HG03457 (cell line): ENCODE results near the gene DSC1.
"Not testable (repeated sequence)": the region's sequence is repeated elsewhere in the genome, so short reads cannot be mapped to it uniquely, and the experiment has no call there.

Source experiments
- ATAC-seq: cut with Tn5 transposase; IDR thresholded peaks from one replicate; pipeline ENCODE4 v1.9.1; 2021; ENCODE audit warnings: moderate number of reproducible peaks; ENCODE audit not compliant: unreplicated experiment

Gene DSC1

DNA sequence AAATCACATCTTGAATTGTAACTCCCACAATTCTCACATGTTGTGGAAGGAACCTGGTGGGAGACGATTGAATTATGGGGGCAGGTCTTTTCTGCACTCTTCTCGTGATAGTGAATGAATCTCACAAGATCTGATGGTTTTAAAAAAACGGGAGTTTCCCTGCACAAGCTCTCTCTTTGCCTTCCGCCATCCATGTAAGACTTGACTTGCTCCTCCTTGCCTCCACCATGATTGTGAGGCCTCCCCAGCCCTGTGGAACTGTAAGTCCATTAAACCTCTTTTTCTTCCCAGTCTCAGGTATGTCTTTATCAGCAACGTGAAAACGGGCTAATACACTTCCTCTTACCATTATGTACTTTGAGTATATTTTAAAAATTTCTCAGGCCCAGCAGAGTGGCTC, 14.7 kb upstream of the DSC1 start:
- ATAC-seq, result not testable (repeated sequence)

DNA sequence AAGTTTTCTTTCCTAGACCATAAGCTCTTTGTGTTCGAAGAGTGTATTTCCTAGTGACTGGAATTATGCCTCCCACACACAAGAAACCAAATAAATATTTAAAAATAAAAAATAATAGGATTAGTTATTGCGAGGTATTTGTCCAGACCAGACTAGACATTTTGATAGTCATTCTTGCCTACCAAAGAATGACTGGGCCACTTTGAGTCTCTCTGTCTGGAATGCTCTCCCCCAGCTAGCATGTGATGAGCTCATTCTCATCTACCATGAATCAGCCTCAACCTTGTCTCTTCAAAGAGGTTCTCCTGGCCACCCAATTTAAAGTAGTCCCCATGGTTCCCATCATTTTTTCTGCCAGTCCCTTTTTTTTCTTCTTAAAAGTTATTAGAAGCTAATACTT, 13.9 kb upstream of the DSC1 start:
- no peak for ATAC-seq

- ATAC-seq, result no peak
These were observed 8.6 kb upstream of the DSC1 start for GRCh38 chr18:31171144-31171839.

DNA sequence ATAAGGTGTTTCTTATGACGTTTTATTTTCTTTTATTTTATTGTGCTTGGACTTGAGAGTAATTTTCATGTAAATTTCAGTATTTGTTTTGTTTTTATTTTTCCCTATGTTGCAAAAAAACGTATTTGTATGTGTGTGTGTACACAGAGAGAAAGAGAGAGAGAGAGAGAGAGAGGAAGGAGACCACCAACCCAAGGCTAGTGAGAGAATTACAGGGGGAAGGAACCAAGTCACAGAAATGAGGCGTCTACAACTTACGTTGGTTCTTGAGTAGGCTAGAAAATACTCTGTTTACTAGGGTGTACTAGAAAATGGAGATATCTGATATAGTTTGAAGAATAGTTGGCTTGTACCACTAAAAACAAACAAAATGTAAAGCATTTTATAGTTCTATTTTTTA, 7.7 kb upstream of the DSC1 start:
- no peak for ATAC-seq

DNA sequence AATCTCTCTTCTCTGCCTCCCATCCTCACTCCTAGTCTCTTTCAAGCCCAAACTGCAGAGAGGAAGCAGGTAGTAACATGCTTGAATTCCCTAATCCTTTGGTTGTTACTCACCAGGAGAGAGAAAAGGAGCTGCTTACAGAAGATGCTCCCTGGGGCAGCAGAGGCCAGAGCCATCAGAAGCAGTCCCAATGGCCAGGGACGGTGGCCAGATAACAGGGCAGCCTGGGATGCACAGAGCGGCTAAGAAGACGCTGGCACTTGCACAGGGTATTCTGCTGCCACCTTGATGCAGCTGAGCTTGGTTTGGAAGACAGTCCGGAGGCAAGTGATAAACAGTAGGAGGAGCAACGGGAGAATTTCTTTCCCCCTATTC, 250 bp downstream of the DSC1 start:
- no peak for ATAC-seq

DNA sequence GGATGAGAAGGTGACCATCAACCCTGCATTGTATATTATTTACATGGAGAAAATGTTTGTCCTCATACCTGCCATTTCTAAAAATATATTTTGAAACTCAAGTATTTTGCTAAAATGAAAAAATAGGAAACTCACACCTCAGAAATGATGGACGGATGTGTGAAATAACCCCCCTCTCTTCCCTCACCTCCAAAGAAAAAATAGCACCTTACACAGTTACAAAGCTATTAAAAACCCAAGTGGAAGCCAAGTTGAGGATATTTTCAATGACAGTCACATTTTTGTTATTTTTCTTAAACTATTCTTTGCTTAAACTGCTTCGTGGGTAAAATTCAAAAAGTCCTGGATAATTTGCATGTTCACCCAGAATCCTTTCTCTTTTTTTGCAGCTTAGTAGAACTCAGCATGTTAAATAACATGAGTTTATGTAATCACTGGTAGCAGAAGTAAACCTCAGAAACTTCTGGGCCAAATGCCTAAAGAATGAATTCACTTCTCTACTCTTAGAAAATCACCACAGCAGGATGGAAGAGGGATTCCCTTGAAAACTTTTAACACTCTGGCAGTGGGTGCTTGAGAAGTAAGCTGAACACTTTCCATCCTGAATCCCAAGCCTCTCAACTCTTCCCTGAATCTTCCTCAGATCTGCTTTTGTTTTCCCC, 768 bp downstream of the DSC1 start:
- ATAC-seq, result no peak

- ATAC-seq, result no peak
These were observed 5.6 kb downstream of the DSC1 start for GRCh38 chr18:31156821-31157763.

GRCh38 chr18:31155498-31155897, 7.2 kb downstream of the DSC1 start:
- no peak for ATAC-seq

DNA sequence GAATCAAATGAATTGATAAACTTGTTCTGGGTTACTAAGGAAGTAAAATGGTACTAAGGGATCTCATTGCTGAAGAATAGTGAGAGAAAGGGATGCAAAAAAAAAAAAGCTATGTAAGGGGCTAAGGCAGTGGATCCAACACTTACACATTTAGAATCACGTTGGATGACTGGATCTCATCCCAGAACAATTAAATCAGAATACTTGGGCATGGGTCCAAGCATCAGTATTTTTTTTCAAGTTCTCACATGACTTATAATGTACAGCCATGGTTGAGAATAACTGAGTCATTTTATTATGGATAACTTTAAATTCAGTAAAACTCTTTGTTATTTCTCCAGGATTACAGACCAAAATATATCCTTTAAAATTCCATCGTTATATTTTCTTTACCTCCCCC, 8.5 kb downstream of the DSC1 start:
- ATAC-seq, result no peak

DNA sequence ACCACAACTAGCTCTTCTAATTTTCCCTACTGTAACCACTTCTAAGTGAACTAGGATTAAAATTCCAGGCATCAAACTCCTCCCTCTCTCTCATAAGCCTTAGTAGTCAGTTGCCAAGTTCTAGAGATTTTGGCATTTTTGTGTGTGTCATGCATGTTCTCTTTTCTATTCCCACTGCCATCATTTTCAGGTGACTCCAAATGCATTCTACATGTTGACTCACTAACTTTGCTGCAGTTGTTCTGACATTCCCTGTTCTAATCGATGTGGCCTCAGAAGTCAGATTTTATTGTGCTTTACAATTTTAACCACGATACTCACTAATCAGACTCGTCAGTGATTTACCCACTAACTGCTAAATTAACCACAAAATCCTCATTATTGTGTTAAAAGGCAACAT, 13.3 kb downstream of the DSC1 start:
- no peak for ATAC-seq

- ATAC-seq, result no peak
These were observed 14.1 kb downstream of the DSC1 start for GRCh38 chr18:31148600-31148999.

GRCh38 chr18:31146809-31147208, 15.8 kb downstream of the DSC1 start:
- ATAC-seq, result no peak

GRCh38 chr18:31143025-31143424, 19.6 kb downstream of the DSC1 start:
- no peak for ATAC-seq

GRCh38 chr18:31138709-31139108, 23.9 kb downstream of the DSC1 start:
- no peak for ATAC-seq

- ATAC-seq, result no peak
These were observed 27.6 kb downstream of the DSC1 start for GRCh38 chr18:31134988-31135529.

DNA sequence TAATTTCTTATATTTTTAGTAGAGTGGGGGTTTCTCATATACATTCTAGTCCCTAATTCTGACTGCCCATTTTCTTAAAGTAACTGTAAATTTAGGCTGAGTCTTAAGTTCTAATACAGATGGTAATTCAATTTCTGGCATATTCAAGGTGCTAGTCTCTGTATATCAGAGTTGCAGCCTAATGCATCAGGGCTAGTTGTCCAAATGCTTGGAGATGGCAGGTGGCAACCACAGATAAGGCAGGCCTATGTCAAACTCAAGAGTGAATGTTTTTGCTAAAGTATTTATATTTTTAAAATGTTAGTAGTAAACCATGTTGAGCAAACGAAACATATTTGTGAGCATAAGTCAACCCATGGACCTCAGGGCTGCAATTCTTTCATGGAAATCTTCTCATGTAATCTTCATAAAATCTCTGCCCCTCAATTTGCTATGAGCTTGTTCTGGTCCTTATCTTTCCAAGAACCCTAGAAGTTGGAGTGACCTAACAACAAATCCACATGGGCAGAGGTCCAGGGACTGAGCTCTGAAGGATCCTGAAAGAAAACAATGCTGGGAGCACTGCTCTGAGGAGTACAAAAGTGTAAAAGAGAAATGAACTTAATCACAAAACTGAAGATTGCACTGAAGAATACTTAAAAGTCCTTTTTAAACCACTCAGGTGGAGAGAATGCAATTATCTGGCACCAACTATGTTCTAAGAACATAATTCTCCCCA, 33.1 kb downstream of the DSC1 start:
- no peak for ATAC-seq

DNA sequence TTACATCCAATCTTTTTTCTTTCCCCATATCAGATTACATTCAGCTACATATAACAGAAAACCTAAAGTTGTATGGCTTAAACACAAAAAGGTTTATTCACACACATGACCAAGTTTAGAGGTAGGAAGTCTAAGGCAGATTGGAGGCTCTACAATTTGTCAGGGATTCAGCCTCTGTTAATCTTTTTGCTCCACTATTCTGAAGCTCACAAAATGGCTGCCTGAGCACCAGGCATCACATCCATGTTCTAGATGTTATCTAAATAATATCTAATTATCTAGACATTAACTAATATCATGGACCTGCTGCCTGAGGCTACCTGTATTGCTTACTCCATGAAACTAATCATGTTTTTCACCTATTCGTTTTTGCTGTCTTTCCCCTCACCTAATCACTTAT, 36.8 kb downstream of the DSC1 start:
- no peak for ATAC-seq

DNA sequence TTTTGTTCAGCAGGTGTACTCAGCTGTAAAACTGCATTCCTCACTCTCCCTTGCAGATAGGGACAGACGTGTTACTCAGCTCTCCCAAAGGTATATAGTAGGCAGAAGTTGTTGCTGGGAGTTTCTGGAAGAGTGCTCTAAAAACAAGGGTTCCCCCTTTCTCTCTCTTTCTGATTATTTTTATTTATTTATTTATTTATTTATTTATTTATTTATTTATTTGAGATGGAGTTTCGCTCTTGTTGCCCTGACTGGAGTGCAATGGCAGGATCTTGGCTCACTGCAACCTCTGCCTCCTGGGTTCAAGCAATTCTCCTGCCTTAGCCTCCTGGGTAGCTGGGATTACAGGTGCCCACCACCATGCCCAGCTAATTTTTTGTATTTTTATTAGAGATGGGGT, 39.5 kb downstream of the DSC1 start:
- not testable (repeated sequence) for ATAC-seq

DNA sequence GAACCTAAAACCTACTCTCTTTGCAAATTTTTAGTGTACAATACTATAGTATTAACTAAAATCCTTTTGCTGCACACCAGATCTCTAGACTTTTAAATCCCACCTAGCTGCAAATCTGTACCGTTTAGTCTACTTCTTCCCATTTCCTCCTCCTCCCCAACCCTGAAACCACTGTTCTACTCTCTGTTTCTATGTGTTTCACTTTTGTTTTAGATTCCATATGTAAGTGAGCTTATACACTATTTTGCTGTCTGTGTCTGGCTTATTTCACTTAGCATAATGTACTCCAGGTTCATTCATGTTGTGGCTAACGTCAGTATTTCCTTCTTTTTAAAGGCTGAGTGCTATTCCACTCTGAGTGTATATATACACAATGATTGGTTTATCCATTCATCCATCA, 42.1 kb downstream of the DSC1 start:
- no peak for ATAC-seq

DNA sequence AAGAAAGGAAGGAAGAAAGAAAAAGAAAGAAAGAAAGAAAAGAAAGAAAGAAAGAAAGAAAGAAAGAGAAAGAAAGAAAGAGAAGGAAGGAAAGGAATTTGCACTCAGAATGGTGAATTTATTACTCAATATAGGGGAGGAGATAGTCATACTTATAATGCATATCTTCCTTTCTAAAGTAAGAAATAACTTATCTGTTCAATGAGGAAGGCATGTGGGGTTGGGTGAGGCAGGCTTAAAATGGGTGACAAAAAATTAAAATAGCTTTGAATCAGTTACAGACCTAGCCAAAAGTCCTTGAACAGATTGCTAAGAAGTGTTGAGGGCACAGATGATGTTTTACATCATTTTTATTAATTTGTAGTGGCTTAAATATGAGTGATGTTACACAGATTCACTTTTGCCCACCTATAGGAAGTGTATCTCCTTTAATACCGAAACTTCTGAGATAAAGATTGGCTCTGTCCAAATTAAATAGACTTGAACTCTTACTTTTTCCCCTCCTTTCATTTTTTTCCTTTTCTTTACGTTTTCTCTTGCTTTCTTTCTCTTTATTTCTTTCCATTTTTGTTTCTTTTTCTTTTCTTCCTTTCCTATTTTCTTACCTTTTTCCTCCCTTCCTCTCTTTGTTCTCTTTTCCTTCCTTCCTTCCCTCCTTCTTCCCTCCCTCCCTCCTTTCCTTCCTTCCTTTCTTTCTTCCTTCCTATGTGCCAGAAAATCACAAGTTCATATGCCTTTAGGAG, 45.6 kb downstream of the DSC1 start:
- ATAC-seq, result no peak
